Islet of Langerhans (tissue), 1 donor: ENCODE results near the gene ANKRD16.
"Not testable (repeated sequence)": the region's sequence is repeated elsewhere in the genome, so short reads cannot be mapped to it uniquely, and the experiment has no call there.

Source experiments
- FAIRE-seq: peaks from one replicate; lab custom pipeline; 2011; peaks lifted over from hg19 to GRCh38; lab: Jason Lieb, UNC

The ANKRD16 gene

DNA sequence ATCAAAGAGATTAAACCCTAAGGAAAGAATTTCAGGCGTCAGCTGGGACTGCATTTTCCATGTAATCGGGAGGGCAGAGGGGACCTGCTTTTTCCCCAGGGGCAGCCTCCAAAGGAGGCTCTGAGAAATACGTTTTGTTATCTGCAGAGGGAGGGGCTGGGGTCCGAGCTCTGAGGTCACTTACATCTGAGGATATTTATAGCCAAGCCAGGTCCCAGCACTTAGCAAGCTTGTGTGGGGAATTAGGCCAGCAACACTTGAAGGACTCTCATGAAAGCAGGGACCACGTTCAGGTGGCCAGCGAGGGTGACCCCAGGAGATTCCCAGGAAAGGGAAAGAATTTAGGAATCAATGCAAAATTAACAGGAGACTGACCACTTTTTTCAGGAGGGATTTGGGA is 55.9 kb downstream of the ANKRD16 start:
- no peak for FAIRE-seq

DNA sequence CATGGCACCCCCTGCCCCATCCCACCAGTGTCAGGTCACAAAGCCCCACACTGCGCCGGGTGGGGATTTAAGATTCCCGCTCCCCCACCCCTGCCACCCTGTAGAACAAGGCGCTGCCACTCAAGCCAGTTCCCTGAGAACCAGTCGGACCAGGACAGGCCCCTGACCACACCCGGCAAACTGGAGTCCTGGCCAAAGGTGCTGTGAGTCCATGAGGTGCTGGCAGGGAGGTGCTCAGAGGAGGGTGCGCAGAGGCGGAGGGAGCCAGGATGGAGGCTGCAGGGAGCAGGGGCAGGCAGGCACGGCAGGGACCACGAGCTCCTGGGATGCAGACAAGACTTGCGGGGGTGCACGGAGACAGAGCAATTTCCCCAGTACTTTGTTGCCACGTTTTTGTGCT is 56.7 kb downstream of the ANKRD16 start:
- FAIRE-seq: no peak

DNA sequence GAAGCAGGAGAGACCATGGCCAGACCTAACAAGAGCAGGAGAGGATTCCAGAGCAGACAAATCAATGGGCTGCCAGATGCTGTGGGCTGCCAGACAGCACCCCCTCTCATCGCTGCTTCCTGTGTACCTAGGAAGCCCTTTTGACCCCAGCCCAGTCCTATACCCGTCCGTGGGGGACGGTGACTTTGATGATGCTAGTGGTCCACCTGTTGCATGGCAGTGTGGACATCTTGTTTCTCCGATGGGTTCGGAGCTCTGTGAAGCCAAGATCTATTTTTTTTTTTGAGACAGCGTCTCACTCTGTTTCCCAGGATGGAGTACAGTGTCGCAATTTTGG is 58.3 kb downstream of the ANKRD16 start:
- no peak for FAIRE-seq

DNA sequence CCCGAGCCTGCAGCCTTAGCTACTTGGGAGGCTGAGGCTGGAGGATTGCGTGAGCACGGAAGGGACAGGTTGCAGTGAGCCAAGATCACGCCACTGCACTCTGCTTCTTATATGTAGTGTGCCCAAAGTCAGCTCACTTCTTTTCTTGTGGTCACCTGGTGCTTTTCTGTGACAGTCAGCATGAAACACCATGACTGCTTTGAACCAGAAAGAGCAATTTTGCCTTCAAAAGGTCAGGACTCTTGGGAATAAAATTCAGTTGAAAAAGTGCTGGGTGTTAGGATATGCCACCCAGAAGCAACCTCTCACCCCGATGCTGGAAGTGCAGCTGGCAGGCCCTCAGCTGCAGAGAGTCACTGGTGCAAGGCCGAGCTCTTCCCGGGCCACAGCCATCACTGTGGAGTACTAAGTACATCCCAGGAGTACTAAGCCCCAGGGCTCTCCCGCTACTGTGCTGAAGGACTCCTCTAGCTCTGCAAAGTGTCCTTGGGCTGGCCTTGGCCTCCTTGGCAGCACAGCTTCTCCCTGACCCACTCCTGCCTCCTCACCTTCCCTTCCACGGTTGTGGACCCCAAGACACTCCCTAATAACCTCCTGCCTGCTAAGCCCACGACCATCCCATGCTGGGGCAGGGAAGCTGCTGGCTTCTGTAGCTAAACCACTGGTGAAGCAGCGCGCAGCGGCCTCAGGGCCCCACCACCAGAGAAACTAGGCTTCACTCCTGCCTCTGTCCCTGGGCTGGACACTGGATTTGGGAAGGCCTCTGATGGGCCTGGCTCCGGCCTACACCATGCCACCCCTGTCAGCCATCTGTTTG is 58.9 kb downstream of the ANKRD16 start:
- FAIRE-seq: no peak

DNA sequence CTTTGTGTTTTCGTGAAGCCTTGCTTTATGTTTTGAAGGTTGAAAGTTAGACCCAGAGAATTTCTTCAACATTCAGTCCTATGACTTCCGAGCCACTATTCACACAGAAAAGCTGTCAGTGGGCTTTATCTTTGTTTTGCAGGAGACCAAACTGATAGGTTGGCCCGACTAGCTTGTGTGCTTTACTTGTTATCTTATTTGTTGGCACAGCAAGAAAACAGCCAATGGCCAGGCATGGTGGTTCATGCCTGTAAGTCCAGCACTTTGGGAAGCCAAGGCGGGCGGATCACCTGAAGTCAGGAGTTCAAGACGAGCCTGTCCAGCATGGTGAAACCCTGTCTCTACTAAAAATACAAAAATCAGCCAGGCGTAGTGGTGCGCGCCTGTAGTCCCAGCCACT is 60.4 kb downstream of the ANKRD16 start:
- no peak for FAIRE-seq

DNA sequence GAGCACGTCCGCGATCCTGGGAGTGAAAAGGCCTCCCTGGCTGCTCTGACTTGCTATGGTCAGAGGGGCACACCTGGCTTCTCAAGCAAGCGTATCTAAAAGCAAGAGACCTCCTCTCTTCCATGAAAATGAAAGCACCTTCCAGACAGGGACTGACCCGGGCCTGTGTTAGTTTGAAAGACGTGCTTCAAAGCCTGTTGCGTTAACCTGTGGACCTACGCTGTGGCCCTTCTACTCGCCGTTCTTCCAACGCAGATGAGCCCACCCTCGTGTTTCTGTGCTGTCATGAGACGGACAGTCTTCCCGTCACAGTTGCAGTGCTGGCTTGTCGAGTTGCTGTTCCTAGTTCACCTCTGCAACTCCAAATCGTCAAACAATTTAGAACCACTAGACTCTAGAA is 61.0 kb downstream of the ANKRD16 start:
- FAIRE-seq: no peak

DNA sequence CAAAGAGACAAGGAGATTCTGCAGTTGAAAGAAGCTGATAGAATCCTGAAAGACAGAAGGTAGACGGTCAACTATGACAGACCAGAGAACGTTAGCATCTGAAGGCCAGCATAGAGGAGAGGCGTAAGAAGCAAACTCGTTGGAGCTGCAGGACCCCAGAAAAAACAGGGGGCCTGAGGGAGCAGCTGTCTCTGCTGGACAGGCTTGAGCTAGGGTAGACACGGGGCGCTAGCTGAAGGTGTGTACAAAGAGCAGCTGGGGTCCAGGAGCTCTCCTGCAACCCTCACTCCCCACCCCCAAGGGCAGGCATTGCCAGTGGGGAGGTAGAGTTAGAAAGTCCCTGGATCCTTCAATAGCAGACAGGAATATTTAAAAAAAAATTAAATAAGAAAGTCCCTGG is 61.9 kb downstream of the ANKRD16 start:
- no peak for FAIRE-seq

DNA sequence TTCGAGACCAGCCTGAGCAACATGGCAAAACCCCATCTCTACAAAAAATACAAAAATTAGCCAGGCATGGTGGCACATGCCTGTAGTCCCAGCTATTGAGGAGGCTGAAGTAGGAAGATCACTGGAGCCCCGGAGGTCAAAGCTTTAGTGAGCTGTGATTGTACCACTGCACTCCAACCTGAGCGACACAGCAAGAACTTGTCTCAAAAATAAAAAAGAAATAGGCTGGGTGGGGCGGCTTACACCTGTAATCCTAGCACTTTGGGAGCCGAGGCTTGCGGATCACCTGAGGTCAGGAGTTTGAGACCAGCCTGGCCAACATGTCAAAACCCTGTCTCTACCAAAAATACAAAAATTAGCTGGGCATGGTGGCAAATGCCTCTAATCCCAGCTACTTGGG is 63.2 kb downstream of the ANKRD16 start:
- not testable (repeated sequence) for FAIRE-seq

DNA sequence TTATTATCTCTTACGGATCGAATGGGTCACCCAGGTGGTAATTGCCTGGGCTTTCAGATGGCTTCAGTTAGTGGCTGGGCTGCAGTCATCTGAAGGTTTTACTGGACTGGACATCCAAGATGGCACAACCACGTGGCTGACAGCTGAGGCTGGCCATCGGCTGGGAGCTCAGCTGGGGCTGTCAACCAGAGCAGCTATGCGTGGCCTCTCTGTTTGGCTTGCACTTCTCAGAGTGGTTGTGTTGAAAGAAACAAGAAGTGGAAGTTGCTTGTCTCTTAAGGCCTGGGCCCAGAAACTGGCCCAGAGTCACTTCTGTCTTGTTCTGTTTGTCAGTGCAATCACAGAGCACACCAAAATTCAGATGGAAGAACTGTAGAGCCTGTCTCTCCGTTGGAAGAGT is 70.8 kb downstream of the ANKRD16 start:
- no peak for FAIRE-seq

DNA sequence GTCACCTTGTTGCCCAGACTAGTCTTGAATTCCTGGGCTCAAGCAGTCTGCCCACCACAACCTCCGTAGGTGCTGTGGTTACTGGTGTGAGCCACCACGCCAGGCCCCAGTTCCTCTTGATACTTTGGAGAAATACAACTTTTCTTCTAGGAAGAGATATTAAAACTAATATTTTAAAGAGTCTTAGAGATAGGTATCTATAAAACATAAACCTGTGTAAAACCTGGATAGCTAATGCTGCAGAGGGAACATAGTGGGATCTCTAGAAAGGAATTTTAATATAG is 71.7 kb downstream of the ANKRD16 start:
- FAIRE-seq: no peak

DNA sequence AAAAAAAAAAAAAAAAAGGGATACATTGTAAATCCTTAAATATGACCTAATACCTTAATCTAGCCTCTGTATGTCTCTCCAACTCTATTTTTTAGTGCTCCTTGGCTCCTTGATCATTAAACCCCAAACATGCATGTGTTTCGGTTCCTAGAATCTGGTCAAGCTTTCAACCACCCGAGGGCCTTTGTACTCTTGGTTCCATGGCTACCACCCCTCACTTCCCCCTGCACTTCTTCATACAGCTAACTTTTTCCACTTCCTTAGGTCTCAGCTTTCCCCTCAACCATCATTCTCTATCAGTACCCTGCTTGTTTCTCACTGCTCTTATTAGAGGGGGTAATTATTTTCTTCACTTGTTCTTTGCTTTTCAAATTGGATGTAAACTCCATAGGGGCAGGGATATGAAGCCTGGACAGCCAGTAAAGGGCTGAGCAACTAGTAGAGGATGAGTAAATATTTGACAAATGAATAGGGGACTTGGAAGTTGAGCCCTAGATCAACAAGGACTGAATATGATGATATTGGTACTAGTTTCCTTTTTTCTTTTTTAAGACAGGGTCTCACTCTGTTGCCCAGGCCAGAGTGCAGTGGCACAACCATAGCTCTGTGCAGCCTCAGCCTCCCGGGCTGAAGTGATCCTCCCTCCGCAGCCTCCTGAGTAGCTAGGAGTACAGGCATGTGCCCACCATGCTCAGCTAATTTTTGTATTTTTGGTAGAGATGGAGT is 72.2 kb downstream of the ANKRD16 start:
- FAIRE-seq: no peak

DNA sequence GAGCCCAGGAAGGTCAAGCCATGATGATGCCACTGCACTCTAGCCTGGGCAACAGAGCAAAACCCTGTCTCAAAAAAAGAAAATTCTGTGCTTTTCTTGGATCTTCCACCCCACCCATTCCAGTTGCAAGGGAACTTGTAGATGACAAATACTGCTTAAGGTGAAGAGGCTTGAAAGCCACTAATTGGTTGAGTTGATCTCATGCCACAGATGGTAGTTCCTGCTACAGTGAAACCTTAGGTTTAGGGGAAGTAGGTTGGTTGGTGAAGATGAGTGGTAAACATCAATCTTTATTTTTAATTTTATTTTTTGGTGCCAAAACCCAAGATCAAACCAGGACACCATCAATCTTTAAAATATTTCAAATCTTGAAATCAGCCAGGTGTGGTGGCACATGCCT is 73.5 kb downstream of the ANKRD16 start:
- FAIRE-seq: no peak

DNA sequence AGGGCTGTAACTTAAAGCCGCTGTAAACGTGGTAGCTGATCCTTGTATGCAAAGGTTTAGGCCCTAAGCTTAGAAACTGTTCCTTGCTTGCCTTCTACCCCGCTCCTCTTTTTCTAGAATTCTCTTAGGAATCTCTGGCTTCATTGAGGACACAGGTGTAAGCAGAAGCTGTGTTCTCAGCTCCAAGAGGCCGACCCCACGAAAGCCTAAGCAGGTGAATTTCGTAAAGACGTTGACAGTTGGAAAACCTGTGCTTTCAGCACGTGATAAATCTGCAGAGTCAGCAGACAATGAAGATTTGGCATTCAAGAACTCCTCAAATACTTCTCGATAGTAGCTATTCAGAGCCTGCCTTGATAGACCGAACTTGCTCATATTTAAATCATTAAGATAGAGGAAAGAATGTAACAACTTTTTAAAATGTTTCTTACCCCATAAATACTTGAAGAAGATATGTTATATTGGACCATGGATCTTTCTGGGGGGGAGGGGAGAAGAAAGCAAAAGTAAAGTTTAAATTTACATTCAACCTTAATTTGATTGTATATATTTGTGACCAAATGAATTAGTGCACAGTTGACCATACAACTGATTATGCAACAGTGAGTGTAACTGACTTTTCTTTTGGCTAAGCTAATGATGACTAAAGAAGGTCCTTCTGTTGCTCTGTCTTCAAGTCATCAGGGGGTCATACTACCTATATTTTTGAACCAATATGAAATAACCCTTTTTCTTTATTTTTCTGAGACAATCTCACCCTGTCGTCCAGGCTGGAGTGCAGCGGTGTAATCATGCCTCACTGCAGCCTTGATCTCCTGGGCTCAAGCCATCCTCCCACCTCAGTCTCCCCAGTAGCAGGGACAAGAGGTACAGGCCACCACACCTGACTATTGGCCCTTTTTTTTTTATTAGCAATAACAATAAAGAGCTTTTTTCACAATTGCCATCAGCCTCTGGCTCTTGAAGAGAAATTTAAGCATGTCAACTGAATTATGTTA is 75.3 kb downstream of the ANKRD16 start:
- FAIRE-seq: no peak

DNA sequence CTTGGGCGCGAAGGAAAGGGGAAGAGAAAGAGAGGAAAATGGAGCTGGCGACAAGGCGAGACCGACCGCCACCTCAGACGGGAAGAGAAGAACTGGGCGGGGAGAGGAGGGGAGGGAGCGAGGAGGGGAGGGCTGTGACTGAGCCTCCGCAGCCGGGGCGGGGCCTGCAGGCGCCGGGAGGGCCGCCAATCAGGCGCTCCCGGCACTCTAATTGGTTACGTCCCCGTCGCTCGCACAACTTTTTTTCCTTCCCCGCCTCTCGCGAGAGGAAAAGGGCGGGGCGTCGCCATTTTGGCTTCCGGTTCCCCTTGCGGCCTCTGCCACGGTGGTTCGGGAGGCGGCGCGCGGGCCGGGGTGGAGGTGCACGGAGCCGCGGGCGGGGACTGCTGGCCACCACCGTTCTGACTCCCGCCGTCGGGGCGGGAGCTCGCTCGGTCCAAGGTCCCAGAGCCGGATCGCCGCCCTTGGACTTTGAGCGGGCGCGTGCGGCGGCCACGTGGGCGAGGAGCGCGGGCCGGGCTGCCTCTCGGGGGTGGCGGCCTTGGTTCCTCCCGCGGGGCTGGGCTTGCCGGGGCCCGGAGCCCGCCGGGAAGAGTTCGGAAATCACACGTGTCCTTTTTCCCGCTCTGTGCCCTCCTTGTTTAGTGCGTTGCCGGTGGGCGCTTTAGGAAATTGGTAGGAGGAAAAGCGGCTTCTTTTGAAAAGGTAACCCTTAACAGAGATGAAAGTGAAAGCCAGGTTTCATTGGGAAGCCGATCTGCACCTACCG is 76.2 kb downstream of the ANKRD16 start, which contains the start of gene GDI2:
TSS of gene GDI2 (minus strand) at position 94 of the 769 bp plus-strand sequence. CDS start 176 bp downstream, outside the sequence.
- FAIRE-seq: no peak

DNA sequence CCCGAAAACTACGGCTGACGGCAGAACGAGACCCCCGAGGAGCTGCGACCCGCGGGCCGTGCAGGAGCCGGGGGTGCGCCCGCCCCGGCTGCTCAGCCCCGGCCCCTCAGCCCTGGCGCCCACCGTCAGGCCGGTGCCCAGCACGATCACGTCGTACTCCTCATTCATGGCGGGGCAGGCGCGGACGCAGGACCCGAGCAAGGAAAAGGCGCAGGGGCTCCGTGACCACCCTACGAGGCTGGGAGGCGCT is 76.7 kb downstream of the ANKRD16 start:
- no peak for FAIRE-seq

DNA sequence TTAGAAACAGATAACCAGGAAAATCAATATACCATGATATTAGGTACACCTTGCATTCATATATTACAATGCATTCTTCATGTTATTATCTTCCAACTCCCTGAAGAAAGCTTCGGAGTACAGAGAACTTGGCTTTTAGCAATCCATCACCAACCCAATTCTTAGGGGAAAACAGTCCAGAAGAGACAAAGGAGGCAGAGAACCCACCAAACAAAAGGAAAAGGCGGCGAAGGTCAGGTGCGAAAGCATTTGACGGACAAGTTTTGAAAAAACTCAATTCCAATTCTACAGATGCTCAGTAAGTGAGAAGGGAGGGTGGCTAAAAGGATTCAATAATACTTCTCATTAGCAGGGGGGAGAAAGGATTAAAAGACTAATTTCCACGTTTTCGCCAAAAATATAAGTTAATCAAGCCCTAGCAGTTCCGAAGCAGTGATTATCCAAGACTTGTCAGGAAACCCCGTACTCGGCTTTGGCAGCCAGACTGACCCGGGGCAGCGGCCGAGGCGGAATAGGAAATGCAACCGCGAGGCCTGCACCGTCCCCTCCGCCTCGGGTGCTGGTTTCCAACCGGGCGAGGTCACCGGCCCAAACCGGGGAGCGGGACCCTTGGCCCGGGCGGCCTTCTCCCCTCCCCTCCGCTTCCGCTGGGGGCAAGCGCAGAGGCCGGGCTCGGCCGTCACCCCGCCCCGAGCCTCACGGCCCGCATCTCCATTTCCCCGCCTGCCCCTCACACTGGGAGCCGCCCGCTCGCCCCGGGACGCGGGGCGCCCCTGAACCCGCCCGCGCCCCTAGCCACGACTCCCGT is 77.2 kb downstream of the ANKRD16 start:
- no peak for FAIRE-seq
